ENCODE results near the gene PFKFB2. TPM values are rescaled to one million over a fixed set of nuclear protein-coding genes. Genes with fewer than 3 reads are reported as not detected.

The PFKFB2 gene
- total RNA-seq, 1 experiment from 2014 or later, result 16.8 TPM

- H3K36me3 Mint-ChIP-seq, result peaks cover 49% of the 10 kb centered on the region
- no peaks in the 10 kb centered on the region for H3K4me1 Mint-ChIP-seq
- H3K4me3 Mint-ChIP-seq, result no peak overlapping the region
- H3K27me3 Mint-ChIP-seq (ENCODE audit: low read depth), result no peaks in the 10 kb centered on the region
- DNase-seq (ENCODE audit: low spot score) (no peak), ATAC-seq (no peak)
- ChIA-PET CTCF (interaction anchor here (0.6 kb wide), 1 partner anchor 294 kb away, joined by 4 read pairs; no protein-coding TSS in a partner anchor), POLR2A (no interaction called here)
- TF ChIP-seq ZBTB21 (CRISPR knock-in tag; IDR thresholded peaks at IDR 0.05; ENCODE audit: borderline replicate concordance) (no peak), CREM (CRISPR knock-in tag; IDR thresholded peaks at IDR 0.05) (no peak), ZNF416 (CRISPR knock-in tag; IDR thresholded peaks at IDR 0.05) (no peak), NFATC4 (CRISPR knock-in tag; IDR thresholded peaks at IDR 0.05) (no peak), ZNF532 (CRISPR knock-in tag; IDR thresholded peaks at IDR 0.05; ENCODE audit: borderline replicate concordance) (no peak), JAZF1 (CRISPR knock-in tag; IDR thresholded peaks at IDR 0.05) (no peak), ZNF396 (CRISPR knock-in tag; IDR thresholded peaks at IDR 0.05; ENCODE audit: borderline replicate concordance) (no peak), CREB1 (CRISPR knock-in tag; IDR thresholded peaks at IDR 0.05) (no peak), NR1H2 (CRISPR knock-in tag; IDR thresholded peaks at IDR 0.05) (no peak)
- no peaks in the 10 kb centered on the region for H3K9me3 Mint-ChIP-seq
- H3K27ac Mint-ChIP-seq, result no peak overlapping the region
Measured at GRCh38 chr1:207069858-207070506, 16.9 kb downstream of the PFKFB2 start.

- DNase-seq (ENCODE audit: low spot score) (no peak), ATAC-seq (no peak)
- POLR2A ChIA-PET, result interaction anchor here (0.5 kb wide), 1 partner anchor 30 kb away, joined by 3 read pairs; no protein-coding TSS in a partner anchor
- Mint-ChIP-seq H3K4me3 (no peak overlapping the region), H3K36me3 (peaks cover 44% of the 10 kb centered on the region), H3K27ac (no peak overlapping the region), H3K4me1 (no peaks in the 10 kb centered on the region), H3K9me3 (no peaks in the 10 kb centered on the region), H3K27me3 (ENCODE audit: low read depth) (no peaks in the 10 kb centered on the region)
- no peak for TF ChIP-seq NR3C1 (CRISPR knock-in tag; conservative IDR thresholded peaks at IDR 0.05; ENCODE audit: low read depth)
- TF ChIP-seq SOX15 (CRISPR knock-in tag; IDR thresholded peaks at IDR 0.05), result no peak
- no peak for TF ChIP-seq TP53 (CRISPR knock-in tag; IDR thresholded peaks at IDR 0.05)
- TF ChIP-seq GRHL2 (CRISPR knock-in tag; IDR thresholded peaks at IDR 0.05; ENCODE audit: insufficient replicate concordance, severe bottlenecking), result no peak
- TF ChIP-seq SMAD3 (CRISPR knock-in tag; IDR thresholded peaks at IDR 0.05; ENCODE audit: borderline replicate concordance), result no peak
- TF ChIP-seq ZBTB21 (CRISPR knock-in tag; IDR thresholded peaks at IDR 0.05; ENCODE audit: borderline replicate concordance), result no peak
- TF ChIP-seq CTCF (IDR thresholded peaks at IDR 0.05), result no peak
- no peak for TF ChIP-seq IRF2 (CRISPR knock-in tag; IDR thresholded peaks at IDR 0.05; ENCODE audit: borderline replicate concordance, low read depth)
- TF ChIP-seq RORB (CRISPR knock-in tag; IDR thresholded peaks at IDR 0.05), result no peak
- TF ChIP-seq SP1 (CRISPR knock-in tag; conservative IDR thresholded peaks at IDR 0.05), result no peak
- TF ChIP-seq CREB1 (CRISPR knock-in tag; IDR thresholded peaks at IDR 0.05), result no peak
- no peak for TF ChIP-seq TEAD4 (CRISPR knock-in tag; IDR thresholded peaks at IDR 0.05)
- no peak for TF ChIP-seq FOXP1 (CRISPR knock-in tag; IDR thresholded peaks at IDR 0.05; ENCODE audit: borderline replicate concordance)
- CTCF ChIA-PET, result no interaction called here
Measured at GRCh38 chr1:207070811-207071210, 17.7 kb downstream of the PFKFB2 start.

Data from WTC11 (cell line).